ENCODE results near the gene MED13L.

MED13L gene

GRCh38 chr12:115957686-115958290 is 319.7 kb downstream of the MED13L start:
- no peak for DNase-seq

DNA sequence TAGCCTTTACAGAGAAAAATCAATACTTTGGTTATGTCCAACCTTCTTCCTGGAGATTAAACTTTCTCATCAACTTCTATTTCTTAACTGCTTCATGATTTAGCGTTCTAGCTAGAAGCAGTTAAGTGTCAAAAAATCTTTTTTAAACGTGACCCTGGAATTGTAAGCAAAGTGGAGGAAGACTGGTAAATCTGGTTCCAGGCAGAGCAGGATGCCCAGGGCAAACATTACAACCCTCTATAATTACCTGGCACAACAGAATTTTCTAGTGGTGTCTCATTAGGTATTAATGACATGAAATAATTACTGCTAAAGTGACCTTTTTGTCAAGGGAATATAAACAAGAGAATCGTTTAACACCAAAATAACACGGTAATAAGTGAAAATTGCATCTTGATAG is 320.8 kb downstream of the MED13L start:
- no peak for DNase-seq

- no peak for DNase-seq
Measured at GRCh38 chr12:115956236-115956635, 321.3 kb downstream of the MED13L start.

DNA sequence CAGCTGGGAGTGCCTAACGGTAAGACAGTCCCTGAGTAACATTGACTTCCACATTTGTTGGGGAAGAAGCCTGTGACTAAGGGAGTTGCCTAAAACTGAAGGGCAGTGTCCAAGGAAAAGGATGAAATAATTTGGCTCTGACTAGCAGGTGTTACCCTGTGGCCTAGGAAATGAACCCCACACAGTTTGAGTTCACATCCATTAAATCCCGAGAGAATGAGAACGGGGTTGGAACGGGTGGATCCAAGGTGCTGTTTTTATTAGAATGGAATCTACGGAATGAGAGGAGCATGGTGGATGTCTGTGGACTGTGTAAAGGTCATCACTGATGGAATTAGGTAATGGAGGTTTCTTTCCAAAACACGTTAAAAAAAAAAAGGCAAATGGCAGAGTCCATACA is 324.0 kb downstream of the MED13L start:
- no peak for DNase-seq

DNA sequence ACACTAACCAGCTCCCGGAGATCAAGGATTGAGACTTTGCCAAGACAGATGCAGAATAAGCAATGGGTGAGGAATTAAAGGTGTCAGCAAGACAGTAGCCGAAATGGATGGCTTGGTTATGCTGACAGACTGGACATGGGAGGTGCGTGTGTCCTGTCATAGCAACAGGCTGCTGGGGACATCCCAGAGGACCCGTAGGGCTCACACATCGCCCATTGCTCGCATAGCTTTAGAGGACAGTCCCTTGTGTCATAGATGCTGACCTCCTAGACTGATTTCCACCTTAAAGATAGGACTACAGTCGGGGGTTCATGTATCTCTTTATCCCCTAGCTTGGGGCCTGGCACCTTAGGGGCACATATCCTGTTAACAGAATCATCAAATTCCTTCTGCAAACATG is 324.5 kb downstream of the MED13L start:
- no peak for DNase-seq

DNA sequence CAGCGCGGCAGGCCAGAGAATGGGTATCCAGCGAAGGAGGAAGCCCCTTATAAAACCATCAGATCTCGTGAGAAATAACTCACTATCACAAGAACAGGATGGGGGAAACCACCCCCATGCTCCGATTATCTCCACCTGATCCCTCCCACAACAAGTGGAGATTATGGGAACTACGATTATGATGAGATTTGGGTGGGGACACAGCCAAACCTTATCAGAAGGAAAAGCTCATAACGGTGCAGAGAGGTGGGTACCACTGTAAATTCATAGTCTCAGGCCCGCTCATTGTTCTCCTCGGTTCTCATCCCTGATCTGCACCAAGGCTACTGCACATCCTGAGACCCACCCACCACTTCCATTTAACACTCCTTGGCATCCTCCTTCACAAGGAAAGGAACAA is 326.5 kb downstream of the MED13L start:
- DNase-seq, result no peak

DNA sequence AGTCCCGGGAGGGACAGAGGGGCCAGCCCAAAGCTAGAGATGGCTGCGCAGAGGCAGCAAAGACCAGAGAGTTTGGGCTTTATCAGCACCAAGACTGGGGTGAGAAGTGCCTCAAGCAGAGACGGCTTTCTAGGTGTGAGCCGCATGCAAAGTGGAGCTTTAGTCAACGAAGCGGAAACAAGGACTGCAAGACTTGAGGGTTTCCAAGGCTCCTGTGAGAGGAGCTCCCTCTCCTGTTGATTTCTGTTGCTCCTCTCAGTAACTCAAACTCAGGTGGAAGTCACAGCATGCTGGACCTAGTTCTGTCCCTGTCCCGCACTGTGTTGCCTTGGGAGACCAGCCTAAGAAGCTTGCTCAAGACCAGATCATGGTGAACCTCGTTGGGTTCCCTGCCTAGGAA is 327.8 kb downstream of the MED13L start:
- no peak for DNase-seq

GRCh38 chr12:115947696-115948062 is 329.8 kb downstream of the MED13L start:
- DNase-seq, result no peak

- no peak for DNase-seq
Measured at GRCh38 chr12:115946867-115947695, 330.4 kb downstream of the MED13L start.

GRCh38 chr12:115946092-115946491 is 331.4 kb downstream of the MED13L start:
- DNase-seq, result no peak

DNA sequence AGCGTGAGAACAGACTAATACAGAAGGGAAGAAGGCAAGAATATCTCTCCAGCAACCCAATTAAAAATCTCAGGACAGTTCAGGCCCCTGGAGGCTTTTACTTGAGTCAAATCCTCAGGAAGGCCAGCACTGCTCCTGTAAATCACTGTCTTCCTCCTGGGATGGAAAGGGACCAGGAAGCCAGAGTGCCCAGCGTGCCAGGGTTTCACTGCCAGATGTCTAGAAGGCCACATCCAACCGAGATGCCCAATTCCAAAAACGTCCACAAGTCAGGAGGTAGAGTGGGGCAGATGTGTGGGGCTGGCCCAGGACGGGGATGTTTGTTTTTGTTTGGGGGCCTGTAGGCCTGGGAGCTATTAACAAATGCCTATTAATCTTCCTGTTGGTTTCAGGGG is 332.0 kb downstream of the MED13L start:
- DNase-seq, result no peak

DNA sequence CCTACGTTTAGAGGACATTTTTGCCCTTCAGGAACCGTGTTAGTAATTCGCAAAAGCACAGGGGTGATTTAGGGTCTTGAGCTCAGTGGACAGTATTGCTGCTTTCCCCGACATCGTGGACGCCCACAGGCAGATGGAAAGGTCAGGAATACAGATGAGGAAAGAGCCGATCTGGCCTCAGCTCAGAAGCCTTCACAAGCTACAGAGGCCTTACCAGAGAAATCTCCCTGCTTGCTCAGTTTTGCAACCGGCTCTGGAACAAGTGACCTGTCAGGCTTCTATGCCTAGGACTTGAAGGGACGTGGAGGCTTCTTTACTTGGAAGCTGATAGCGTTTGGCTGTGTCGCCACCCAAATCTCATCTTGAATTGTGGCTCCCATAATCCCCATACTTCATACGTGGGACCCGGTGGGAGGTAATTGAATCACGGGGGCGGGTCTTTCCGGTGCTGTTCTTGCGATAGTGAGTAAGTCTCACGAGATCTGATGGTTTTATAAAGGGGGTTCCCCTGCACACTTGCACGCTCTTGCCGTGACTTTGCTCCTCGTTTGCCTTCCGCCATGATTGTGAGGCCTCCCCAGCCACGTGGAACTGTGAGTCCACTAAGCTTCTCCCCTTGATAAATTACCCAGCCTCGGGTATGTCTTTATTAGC is 332.5 kb downstream of the MED13L start:
- no peak for DNase-seq

- DNase-seq, result no peak
Measured at GRCh38 chr12:115944392-115944742, 333.1 kb downstream of the MED13L start.

DNA sequence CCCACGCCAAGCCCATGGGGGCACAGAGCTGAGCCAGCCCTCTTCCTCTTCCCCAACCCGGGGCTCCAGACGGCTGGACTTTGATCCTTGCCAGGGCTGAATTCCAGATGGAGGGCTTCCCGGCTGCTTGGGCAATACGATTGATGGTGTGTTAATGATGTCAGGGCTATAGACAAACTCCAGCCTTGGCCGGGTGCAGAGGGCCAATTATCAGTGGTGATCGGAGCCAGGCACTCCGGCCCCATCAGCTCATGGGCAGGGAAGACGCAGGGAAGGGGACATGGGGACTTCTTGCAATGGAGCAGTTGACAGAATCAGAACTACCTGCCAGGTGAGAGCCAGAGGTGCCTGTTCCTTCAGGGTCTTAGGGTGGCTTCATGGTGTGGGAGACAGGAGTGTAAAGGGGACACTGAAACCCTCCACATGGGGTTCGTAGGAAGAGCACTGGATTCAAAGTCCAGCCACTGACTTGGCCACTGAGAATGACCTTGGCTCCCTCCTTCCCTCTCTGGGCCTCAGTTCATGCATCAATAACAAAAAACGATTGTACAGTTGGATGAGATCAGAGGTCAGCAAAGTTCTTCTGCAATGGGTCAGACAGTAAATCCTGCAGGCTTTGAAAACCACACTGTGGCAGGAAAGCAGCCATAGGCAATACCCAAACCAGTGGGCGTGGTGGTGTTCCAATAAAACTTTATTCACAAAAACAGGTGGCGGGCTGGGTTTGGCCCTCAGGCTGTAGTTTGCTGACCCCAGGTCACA is 333.7 kb downstream of the MED13L start:
- no peak for DNase-seq

- no peak for DNase-seq
Measured at GRCh38 chr12:115943310-115943629, 334.2 kb downstream of the MED13L start.

- DNase-seq, result no peak
Measured at GRCh38 chr12:115942346-115942745, 335.1 kb downstream of the MED13L start.

GRCh38 chr12:115941362-115941761 is 336.1 kb downstream of the MED13L start:
- DNase-seq, result no peak

DNA sequence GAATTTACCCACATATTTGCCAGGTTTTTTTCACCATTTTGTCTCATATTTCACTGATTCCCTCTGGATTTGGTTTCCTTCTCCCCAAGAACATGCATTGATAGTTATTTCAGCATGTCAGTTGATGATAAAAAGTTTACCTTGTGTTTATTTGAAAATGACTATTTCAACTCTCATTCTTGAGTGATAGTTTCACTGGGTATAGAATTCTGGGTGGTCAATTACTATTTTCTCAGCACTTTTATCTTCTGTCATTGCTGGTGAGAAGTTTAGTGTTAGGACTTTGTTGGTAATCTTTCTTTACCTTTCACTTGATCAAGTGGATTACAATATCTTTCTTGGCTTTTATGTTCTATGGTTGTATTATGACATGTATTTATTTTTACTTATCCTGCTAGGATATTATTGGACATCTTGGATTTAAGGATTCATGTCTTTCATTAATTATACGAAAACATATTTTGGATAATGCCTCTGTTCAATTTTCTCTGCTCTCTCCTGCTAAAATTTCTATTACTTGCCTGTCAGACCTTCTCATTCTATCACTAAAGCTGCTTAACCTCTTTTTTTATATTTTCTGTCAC is 338.6 kb downstream of the MED13L start:
- DNase-seq, result no peak

- no peak for DNase-seq
Measured at GRCh38 chr12:115936997-115937916, 340.2 kb downstream of the MED13L start.

- DNase-seq, result no peak
Measured at GRCh38 chr12:115934877-115935276, 342.6 kb downstream of the MED13L start.

DNA sequence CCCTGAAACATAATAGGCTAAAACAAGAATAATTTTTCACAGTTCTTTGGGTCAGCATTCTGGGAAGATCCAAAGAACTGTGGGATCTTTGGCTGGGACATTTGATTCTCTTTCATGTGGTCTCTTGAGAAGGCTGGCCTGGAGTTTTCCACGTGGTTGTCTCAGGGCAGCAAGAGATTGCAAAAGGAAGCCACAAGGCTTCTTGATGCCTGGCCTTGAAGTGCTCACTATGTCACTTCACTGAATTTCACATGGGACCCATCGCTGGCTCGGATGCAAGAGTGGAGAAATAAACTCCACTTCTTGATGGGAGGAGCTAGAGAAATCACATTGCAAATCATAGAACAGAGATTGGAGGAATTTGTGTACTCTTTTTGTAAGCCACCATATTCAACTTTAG is 343.4 kb downstream of the MED13L start:
- no peak for DNase-seq

- DNase-seq, result no peak
Measured at GRCh38 chr12:115932066-115932465, 345.4 kb downstream of the MED13L start.
